GM19372 (cell line): ENCODE measurements around the gene PDZD7.
"Not testable (repeated sequence)": the region's sequence is repeated elsewhere in the genome, so short reads cannot be mapped to it uniquely, and the experiment has no call there.

Experiments
- ATAC-seq: cut with Tn5 transposase; IDR thresholded peaks from one replicate; pipeline ENCODE4 v1.9.1; 2021; ENCODE audit warnings: mild to moderate bottlenecking, low read depth, moderate library complexity; ENCODE audit not compliant: unreplicated experiment

PDZD7 gene

GRCh38 chr10:101042667-101043362 lies 11.9 kb upstream of the PDZD7 start:
- peak; percentile 93 for ATAC-seq

- ATAC-seq: no peak
These were observed 11.2 kb upstream of the PDZD7 start for GRCh38 chr10:101042118-101042517.

- no peak for ATAC-seq
These were observed 10.4 kb upstream of the PDZD7 start for GRCh38 chr10:101041252-101041761.

GRCh38 chr10:101040851-101041250 lies 9.9 kb upstream of the PDZD7 start:
- no peak for ATAC-seq

- ATAC-seq: no peak
These were observed 9.1 kb upstream of the PDZD7 start for GRCh38 chr10:101040061-101040460.

- no peak for ATAC-seq
These were observed 7.6 kb upstream of the PDZD7 start for GRCh38 chr10:101038484-101038883.

GRCh38 chr10:101036726-101037125 lies 5.8 kb upstream of the PDZD7 start:
- ATAC-seq: no peak

GRCh38 chr10:101035916-101036702 lies 5.2 kb upstream of the PDZD7 start:
- ATAC-seq: no peak

- ATAC-seq: no peak
These were observed 4.4 kb upstream of the PDZD7 start for GRCh38 chr10:101035314-101035713.

- not testable (repeated sequence) for ATAC-seq
These were observed 3.5 kb upstream of the PDZD7 start for GRCh38 chr10:101034404-101034803.

- ATAC-seq: no peak
These were observed 2.3 kb upstream of the PDZD7 start for GRCh38 chr10:101033276-101033675.

- no peak for ATAC-seq
These were observed 1.8 kb upstream of the PDZD7 start for GRCh38 chr10:101032637-101033224.

GRCh38 chr10:101031796-101032636 lies 1.1 kb upstream of the PDZD7 start:
- no peak for ATAC-seq

GRCh38 chr10:101030496-101031127 lies 317 bp downstream of the PDZD7 start:
- no peak for ATAC-seq

- ATAC-seq: no peak
These were observed 1.2 kb downstream of the PDZD7 start for GRCh38 chr10:101029520-101030295.

- ATAC-seq: no peak
These were observed 2.2 kb downstream of the PDZD7 start for GRCh38 chr10:101028446-101029337.

GRCh38 chr10:101027106-101027720 lies 3.7 kb downstream of the PDZD7 start:
- ATAC-seq: no peak
